IPS DF 19.7 (cell line): ENCODE measurements around the gene CNTN6.

Source experiments
- DNase-seq: peaks from one replicate; pipeline ENCODE4 v3.0.0-alpha.2; 2013; ENCODE audit warnings: low read depth, low spot score

The CNTN6 gene

DNA sequence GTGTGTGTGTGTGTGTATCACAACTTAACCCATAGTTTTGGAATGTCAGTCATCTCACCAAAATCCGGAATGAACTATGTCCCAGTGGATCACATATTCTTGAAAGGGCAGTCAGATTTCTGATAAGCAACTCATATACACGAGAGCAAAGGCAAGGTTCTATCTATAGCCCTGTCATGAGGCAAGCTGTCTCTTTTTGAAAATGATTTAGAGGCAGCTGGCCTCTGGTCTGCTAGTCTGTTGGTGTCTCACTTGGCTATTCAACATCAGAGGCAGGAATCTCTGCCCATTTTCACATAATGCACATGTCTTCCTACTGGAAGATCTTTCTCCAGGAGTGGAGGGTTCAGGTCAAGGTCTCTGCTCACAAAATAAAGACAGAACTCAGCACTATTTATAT lies 79.8 kb downstream of the CNTN6 start:
- DNase-seq: no peak

DNA sequence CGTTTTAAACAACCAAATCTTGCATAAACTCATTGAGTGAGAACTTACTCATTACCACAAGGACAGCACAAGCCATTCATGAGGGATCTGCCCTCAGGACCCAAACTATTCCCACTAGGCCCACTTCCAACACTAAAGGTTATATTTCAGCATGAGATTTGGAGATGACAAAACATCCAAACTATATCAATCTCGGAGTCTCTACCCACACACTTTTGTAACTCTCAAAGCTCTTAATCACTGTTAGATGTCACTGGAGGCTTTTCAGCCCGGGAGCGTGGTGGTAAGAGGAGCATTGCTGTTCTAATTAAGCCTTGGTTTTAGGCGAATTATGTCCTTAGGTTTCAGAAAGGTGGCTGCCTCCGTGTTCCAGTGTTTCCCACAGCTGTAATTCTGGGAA lies 86.3 kb downstream of the CNTN6 start:
- DNase-seq: no peak

DNA sequence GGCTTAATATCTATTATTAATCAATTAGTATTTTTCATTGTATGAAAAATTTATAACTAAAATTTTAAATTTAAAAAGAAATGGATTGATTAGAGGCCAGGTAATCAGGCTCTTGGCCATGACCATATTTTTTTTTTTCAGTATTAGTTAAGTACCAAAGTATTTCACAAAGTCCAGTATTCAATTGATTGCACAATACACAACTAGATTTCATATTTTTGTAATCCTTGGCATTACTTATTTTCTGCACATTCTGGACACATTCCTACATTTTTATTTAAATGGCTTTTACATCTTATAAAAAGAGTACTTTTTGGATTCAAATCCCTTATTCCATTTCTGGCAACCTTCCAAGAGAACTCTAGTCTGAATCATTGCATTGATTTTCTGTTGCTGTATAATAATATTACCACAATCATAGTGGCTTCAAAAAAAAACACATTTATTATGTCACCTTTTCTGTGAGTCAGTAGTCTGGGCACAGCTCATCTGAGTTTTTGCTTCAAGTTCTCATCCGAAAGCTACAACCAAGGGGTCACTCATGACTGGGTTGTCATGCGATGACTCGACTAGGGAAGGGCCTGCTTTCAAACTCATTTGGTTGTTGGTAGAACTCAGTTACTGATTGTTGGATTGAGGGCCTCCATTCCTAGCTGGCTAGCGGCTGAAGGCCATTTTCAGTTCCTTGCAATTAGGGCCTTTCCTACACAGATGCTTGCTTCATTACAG lies 90.7 kb downstream of the CNTN6 start:
- DNase-seq: no peak

DNA sequence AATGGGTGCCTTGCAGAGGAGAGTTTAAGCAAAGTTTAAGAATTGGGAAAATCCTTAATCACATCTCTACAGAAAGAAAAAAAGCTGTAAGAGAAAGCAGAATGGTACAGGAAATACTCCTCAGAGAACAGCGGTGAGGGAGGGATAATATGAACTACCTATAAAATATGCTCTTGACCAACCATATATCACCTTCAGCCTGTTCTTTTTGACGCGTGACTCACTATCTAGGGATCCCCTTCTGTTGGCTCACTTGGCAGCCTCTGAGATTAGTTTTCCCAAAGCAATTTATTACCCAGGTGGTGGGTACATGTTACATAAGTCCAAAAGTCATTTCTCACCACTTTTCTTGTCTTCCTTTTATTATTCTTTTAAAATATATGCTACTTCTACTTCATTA lies 97.7 kb downstream of the CNTN6 start:
- DNase-seq: no peak

DNA sequence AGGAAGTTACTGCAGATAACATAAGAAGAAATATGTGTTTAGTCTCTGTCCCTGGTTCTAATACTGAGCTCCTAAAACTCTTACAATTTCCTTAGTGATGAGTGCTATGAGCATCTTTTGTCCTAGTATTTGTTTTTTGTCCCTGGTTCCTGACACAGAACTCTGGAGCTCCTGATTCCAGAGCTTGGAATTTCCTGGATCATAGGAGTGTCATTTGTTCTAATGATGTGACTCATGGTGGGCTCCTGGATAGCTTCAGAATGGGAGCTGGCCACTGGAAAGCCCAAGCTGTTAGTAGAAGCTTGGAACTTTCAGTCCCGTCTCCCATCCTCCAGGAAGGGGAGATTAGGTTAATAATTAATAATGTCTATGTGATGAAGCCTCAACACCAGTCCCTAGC lies 98.2 kb downstream of the CNTN6 start:
- DNase-seq: no peak

DNA sequence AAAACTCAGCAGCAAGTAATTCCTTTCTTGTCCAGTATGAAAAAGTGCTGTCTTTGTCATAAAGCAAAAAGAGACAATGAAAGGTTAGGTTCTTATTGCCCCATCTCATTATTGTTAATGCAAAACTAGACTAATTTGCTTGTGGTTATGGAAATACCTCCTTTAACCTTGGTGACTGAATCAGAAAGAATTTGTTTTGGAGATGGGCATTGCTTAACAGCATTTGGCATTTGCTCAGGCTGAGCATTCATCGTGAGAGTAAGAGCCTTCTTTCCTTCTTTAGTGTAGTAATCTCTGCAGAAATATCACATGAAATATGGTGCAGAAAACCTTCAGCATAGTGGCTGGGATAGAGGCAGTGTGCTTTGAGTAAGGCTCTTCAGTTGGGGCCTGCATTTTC lies 103.1 kb downstream of the CNTN6 start:
- DNase-seq: no peak

DNA sequence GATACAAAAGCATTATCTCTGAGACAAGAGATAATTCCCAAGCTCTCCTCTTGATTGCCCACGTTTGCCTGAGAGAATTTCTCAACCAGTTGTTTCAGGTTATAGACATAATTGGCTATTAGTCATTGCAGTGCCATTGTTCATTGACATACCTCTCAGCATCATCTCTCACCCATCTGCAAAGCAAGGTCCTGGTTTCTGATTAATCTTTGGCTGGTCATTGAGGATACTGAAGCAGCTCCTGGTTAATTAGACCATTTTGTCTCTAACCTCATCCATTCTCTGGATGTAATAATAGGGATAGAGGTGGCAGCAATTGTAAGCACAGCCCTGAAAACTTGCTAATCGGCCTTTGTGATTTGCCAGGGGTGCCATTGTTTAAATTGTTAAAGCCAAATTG lies 104.2 kb downstream of the CNTN6 start:
- no peak for DNase-seq

DNA sequence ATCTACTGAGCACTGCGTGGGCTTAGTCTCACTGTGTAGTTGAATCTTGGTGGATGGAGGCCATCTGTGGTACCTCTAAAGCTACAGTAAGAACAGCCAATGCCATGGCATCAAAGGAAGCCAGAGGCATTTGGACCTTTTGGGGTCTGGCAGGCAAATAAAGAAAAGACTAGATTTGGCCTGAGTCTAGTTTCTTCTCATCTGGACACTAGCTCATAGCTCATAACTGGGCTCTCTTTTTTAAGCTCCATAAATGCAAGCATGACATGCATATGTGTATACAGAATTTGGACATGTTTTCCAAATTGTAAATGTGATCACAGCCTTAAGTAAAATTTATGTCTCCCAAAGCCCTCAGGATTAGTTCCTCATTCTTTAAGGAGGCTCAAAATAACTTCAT lies 107.5 kb downstream of the CNTN6 start:
- no peak for DNase-seq

DNA sequence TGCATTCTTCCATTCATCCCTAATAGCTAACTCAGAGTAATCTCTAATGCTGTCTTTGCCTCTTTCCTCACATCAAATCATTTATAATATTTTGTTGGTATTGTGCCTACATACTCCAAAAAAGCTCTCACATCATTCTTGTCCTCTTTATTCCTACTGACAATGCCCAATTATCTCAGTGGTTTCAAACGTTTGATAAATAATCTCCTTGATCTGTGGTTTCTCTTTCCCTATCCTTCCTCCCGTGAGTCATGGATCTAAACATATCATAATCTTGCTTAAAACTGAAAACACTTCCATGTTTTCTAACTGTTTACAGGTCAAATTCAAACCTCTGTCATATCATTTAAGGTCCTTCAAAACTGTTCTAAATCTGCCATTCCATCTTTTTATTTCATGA lies 115.1 kb downstream of the CNTN6 start:
- DNase-seq: no peak

DNA sequence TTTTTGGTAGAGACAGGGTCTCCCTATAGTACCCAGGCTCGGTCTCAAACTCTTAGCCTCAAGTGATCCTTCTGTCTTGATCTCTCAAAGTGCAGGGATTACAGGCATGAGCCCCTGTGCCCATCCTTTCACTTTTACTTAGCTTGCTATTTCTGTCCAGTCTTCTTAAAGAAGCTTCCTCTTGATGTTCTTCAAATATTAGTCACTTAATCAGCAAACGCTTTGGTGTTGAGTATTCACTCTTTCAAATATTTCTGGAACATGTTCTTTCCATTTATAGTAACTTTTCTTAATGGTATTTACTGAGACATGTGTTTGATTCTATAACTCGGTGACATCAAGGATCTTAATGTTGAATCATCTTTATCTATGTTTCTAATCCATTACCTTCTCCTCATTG lies 122.1 kb downstream of the CNTN6 start:
- no peak for DNase-seq

DNA sequence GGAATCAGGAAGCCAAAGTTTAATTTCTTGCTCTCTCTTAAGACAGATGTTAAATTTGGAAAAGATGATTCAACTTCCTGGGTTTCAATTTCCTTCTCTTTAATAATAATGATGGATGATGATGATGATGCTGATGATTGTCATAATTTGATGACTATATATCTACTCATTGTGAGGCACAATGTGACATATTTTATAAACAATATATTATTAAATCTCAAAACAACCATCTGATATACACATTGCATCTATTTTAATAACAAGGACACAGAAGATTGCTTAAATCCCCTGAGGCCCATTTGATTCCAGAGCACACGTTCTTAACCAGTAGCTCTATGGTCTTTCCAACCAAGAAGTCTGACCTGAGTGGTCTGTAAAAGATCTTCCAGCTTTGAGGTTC lies 124.0 kb downstream of the CNTN6 start:
- DNase-seq: no peak

DNA sequence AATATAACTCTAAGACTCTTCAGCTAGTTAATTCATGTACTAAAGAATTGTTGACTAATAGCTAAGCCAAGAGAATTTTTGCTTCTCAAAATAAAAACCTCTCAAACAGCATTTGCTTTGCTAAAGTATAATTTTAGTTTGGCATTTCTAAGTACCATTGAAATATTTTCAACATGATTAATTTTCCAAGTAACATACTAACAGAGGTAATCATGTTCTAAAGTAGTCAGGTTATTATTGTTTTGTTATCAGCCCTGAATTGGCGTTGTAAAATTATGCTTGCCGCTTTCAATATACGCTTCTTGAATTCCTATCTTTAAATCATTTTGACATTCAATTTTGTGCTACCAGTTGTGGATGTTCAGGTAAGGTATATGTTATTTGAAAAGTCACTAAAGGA lies 134.3 kb downstream of the CNTN6 start:
- no peak for DNase-seq

DNA sequence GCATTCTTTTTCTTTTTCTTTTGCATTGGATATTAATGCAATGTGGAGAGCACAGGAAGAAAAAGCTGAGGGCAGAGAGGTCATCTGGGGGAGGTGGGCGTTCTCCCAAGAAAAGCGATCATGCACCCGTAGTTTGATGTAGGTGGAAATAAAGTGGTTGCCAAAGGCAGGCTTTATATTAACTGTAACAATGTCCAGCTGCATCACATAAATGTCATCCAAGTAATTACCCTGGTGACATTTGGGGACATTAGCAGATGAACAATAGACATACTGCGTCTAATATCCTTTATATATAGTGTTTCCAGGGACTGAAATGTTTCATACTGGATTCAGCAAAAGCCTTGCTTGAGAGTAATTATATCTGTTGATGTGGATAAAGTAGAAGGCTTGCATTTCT lies 135.5 kb downstream of the CNTN6 start:
- no peak for DNase-seq

DNA sequence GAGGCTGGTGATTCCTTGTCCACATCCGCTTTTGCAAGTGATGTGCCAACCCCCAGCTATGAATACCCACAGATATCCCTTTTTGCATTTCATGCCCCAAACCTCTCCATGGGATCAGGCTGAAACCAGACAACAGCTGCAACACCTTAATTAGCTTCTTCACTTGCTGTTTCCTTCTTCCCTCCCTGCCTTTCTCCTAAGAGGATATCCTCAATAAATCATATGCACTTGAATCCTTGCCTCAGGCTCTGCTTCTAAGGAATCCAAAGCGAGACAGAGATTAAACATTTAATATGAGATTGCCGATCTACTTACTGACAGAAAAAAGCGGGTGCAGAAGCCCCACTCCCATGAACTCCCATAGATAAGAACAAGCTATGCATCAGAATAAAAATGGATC lies 138.1 kb downstream of the CNTN6 start:
- DNase-seq: no peak

DNA sequence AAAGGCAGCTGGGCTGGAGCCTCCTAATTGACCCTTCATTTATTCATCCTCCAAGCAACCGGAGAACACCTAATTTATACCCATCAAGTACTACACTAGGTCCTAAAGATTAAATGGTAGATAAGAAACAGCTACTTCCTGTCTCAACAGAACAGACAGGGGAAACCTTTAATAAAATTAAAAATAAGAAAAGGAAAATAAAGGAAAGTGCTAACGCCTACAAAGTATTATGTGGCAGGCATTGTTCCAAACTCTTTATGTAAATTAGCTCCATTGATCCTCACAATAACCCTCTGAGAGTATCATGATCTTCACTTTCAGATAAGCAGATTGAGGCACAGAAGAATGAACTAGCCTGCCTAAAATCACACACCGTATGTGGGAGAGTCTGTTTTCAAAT lies 139.5 kb downstream of the CNTN6 start:
- DNase-seq: no peak

DNA sequence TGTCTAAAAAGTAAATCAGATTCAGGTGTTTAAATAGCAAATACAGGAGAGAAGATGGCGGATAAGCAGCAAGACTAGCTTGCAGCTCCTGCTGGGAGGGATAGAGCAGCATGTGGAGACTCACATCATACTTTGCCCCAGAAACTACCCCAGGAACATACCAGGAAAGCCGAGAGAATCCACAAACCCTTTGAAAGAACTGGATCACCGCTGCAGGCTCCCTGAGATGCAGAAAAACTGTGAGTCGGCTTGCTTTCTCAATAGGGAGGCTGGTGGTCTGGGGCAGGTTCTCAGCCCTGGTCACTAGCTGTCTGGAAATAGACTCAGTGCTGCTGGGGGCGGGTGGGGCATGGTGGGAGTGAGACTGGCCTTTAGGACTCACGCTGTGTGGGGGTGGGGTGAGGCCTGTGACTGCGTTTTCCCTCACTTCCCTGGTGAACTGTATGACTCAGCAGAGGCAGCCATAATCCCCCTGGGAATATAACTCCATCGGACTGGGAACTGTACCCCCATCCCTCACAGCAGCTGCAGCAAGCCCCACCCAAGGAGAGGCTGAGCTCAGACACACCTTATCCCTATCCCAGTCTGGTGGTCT lies 142.8 kb downstream of the CNTN6 start:
- no peak for DNase-seq

DNA sequence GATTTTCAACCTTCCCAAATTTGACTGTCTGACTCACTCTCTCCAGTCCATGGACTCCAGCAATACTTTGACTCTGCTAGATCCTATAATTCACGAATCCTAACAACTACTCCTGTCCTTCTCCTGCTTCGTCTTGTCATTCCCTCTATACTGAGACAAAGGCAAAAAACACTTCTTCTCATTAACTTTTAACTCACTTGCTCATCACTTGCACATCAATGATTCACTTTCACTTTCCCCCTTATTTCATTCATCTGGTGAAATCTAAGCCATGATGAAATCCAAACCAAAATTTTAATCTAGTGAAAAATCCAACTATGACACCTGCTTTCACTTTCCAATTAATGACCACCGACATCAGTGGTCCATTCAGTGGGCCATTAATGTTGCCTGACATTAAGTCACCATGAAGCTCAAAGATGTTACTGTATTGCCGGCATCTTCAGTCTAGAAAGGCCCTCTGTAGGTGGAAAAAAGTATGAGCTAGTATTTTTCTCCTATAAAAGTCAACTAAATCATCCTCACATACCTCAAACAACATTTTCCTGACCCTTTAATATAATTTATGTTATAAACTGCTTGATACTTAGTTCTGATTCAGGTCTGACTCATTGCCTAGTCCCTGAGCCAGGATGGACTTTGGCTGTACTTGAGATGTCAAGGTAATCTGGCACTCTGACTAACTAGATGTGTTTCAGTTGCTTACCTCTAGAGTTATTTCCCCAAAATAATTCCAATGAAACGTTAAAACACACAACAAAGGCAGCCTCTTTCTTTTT lies 158.6 kb downstream of the CNTN6 start:
- DNase-seq: no peak

DNA sequence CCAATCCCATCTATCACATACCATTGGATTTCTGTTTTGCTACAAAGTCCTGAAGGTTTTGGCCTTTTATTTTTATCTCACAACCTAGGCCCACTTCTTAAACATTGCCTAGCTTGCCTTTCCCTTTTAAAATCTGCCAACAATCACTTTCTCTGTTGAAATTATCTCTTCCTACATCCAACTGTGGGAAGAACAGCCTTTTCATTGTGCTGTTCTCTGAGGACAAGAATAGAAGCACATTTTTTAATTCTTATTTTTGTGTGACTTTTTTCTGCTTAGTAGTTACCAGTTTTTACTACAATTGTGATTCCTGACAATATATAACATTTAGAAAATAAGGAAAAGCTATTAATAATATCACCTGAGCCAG lies 159.2 kb downstream of the CNTN6 start:
- DNase-seq: no peak

DNA sequence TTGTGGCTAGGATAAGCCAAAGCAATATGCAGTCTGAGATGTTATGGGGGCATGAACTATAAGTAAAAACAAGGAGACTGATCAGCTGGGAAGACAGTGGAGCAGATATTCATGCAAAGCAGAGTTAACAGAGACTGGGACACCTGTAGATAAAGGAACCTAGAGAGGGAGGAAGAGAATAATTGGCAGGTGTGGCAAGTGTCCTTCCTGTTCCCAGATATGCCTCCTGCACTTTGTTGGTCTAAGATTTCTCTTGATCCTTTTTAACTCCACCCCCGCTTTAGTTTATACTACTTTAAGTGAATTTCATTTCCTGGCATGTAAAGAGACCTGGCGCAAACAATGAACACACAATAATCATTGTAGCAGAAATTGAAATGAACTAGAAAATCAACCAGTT lies 169.4 kb downstream of the CNTN6 start:
- DNase-seq: no peak

DNA sequence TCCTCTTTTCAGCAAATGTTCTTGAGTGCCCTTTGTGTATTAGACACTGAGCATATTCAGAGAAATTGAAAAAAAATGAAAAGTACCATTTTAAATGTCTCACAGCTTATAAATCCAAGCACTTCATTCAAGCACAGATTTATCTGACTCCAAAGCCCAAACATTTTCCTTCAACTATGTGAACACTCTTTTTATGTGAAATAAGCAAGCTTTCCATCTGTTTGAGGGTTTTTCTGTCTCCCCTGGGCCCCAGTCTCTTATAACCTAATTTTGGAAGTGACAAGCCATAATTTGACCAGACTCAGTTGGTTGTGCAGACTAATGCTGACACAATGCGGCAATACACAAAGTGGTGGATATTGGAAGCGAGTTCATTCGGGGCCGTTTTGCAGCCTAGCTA lies 170.3 kb downstream of the CNTN6 start:
- DNase-seq: no peak

DNA sequence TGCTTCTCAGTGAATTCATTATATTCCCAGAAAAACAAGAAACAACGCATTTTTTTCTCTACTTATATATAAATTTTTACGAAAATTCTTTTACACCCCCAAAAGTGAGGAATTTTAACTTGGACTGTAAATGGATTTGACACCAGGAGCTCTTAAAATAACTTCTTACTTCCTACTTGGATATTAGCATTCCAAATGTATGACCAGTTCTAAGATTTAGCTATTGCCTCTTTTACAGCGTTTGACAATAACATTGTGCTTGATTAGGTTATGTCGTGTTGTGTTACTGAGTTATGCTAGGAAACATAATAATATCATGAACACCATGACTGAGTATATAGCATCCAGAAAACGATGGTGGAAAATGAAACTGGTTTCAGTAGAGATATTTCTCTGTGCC lies 177.0 kb downstream of the CNTN6 start:
- DNase-seq: no peak

DNA sequence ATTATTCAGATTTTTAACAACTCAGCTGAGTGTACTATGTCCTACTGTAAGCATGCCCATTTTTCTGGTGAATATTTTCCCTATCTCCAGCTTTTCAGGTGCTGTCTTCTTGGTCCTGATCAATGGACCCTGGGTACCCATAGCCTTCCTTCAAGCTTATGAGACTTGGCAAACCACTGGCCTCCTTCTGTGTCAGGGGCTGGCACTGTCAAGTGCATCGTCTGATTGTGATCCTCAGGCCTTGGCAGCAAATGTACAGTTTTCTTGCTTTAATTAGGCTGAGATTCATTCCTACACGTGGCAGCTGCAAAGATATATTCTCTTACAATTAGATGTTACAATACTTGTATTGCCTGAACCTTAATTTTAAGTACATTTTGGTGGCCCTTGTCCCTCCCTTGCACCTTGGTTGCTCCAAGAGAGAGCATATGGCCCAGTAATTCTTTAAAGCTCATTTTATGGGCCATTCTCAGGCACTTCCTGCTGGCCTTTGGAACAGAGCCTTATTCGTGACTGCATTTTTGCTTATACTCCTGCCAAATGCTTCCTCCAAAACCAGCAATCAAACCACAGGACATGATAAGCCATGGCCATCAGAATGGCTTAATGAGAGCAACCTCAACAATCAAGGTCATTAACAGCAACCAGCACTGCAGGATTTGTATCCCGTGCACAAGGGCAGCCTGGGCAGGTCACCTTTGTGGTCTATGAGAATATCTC lies 179.9 kb downstream of the CNTN6 start:
- no peak for DNase-seq

DNA sequence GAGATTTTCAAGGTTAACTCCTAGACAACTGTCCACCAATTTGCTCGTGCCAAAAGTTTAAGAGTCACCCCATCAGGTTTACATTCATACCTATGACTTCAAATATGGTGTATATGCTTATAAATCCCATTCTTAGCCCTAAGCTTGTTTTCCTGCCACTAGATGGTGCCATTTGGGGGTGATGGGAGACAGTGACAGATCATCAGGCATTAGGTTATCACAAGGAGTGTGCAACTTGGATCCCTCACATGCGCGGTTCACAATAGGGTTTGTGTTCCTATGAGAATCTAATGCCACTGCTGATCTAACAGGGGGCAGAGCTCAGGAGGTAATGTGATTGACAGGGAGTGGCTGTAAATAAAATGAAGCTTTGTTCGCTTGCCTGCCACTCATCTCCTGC lies 182.7 kb downstream of the CNTN6 start:
- no peak for DNase-seq
